Panc1 (cell line): ENCODE results near the gene KIF26B. TPM values are rescaled to one million over a fixed set of nuclear protein-coding genes. Genes with fewer than 3 reads are reported as not detected.

Source experiments
- ATAC-seq: fragments of 200-7000 bp; cut with Tn5 transposase; 2 replicates; pipeline ENCODE4 v1.9.1; 2020; ENCODE audit warnings: mild to moderate bottlenecking, moderate library complexity
- BruUV-seq: library from RNA; stranded (reverse); fragments of 400-500 nt; replicated peaks from 2 replicates; lab custom pipeline; 2021; lab: Mats Ljungman, UMichigan
- CTCF ChIA-PET: fragments of 300-600 bp; sonication (Branson Sonifier 250); formaldehyde crosslinking; loops from one replicate; lab custom pipeline; 2022; ENCODE audit warnings: antibody characterized with exemption; lab: Charles Lee
- POLR2A ChIA-PET: fragments of 300-600 bp; sonication (Branson Sonifier 250); formaldehyde crosslinking; loops from one replicate; lab custom pipeline; 2022; ENCODE audit warnings: antibody characterized with exemption; lab: Charles Lee
- DNase-seq: peaks from one replicate; pipeline ENCODE4 v3.0.0-alpha.2; 2010; ENCODE audit warnings: low read depth, low spot score
- H3K27ac ChIP-seq: 2 replicates; pipeline ENCODE4 v1.5.1; 2011; ENCODE audit warnings: mild to moderate bottlenecking, low read length, inconsistent platforms
- H3K27me3 ChIP-seq: fragments of 200-500 bp; sonication (Bioruptor generic); 2 replicates; pipeline ENCODE4 v1.6.0; 2014; ENCODE audit warnings: low read length, inconsistent platforms; ENCODE audit not compliant: control insufficient read depth, insufficient read depth
- H3K36me3 ChIP-seq: fragments of 200-500 bp; sonication (Bioruptor generic); 2 replicates; pipeline ENCODE4 v1.5.1; 2014; ENCODE audit warnings: inconsistent platforms, mild to moderate bottlenecking, low read length, moderate library complexity; ENCODE audit not compliant: control insufficient read depth, insufficient read depth
- H3K4me1 ChIP-seq: 2 replicates; pipeline ENCODE4 v1.5.1; 2011; ENCODE audit warnings: inconsistent platforms, mild to moderate bottlenecking, low read length, moderate library complexity; ENCODE audit not compliant: control insufficient read depth, insufficient read depth
- H3K4me3 ChIP-seq, 2 experiments: 2 replicates each; pipeline ENCODE4 v1.5.1; 2011 to 2012; ENCODE audit warnings: low read depth in 2 of 2, low read length in 2 of 2, mild to moderate bottlenecking in 2 of 2, inconsistent platforms in 1 of 2, moderate library complexity in 1 of 2
- H3K9me3 ChIP-seq: fragments of 200-500 bp; sonication (Bioruptor generic); 2 replicates; pipeline ENCODE4 v1.5.1; 2014; ENCODE audit warnings: low read depth, mild to moderate bottlenecking, inconsistent platforms, low read length, moderate library complexity; ENCODE audit not compliant: control insufficient read depth, insufficient read depth
- CTCF ChIP-seq: fragments of 450-650 bp; IDR thresholded peaks from 2 replicates; pipeline ENCODE4 v1.5.1; 2017; ENCODE audit warnings: mild to moderate bottlenecking
- POLR2AphosphoS5 ChIP-seq: IDR thresholded peaks from 2 replicates; pipeline ENCODE4 v1.6.1; 2012; ENCODE audit warnings: mild to moderate bottlenecking, low read depth, low read length, moderate library complexity
- REST ChIP-seq, 2 experiments: IDR thresholded peaks; 2 replicates each; pipeline ENCODE4 v1.6.1; 2011 to 2012; ENCODE audit warnings: low read depth in 2 of 2, control low read depth in 1 of 2, low read length in 1 of 2, mild to moderate bottlenecking in 1 of 2, moderate library complexity in 1 of 2; ENCODE audit not compliant: insufficient read depth in 1 of 2
- SIN3A ChIP-seq: IDR thresholded peaks from 2 replicates; pipeline ENCODE4 v1.6.1; 2012; ENCODE audit warnings: low read depth, mild to moderate bottlenecking, low read length, moderate library complexity, borderline replicate concordance; ENCODE audit not compliant: insufficient read depth
- TCF7L2 ChIP-seq: IDR thresholded peaks from 2 replicates; pipeline ENCODE4 v1.6.1; 2011; ENCODE audit warnings: mild to moderate bottlenecking, low read depth, low read length, inconsistent platforms
- in situ Hi-C: cut with HindIII; loops from 2 replicates; pipeline ENCODE4 v1.10.0; 2016; ENCODE audit warnings: low sequenced_read_pairs, low pct_unique_long_range_greater_than_20kb
- intact Hi-C: fragments of 100-400 bp; cut with micrococcal nuclease; formaldehyde crosslinking; loops from one replicate; pipeline ENCODE4 v1.10.0; 2022; ENCODE audit not compliant: unreplicated experiment
- total RNA-seq: library from RNA; stranded (reverse); gene quantifications from one replicate; pipeline ENCODE4 v1.2.1, GENCODE V29; 2021; ENCODE audit not compliant: unreplicated experiment

The KIF26B gene
- total RNA-seq, 1 experiment from 2014 or later: 0.33 TPM

DNA sequence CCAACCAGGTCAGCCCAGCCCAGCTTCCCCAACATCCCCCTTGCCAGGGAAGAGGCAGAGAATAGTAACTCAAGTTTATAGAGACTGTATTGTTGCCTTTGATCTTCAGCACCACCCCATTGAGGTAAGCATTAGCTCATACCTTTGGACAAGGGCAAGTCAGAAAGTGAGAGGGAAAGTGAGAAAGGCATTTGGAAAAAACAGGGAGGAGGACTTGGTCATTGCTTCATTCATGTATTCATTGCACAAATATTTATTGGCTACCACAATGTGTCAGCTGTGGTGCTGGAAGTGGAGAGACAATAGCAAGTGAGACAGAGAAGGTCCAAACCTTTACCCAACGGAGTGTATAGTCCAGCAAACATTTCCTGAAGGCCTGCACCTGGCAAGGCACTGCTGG lies 561.2 kb downstream of the KIF26B start:
- peak; percentile 30 for DNase-seq
- POLR2A ChIA-PET: no interaction called here
- no peak for TF ChIP-seq SIN3A
- TF ChIP-seq REST (IDR thresholded peaks at IDR 0.05; ENCODE audit: insufficient read depth in 1 of 2, low read depth in 2 of 2, low read length in 1 of 2): no peak
- no peak for TF ChIP-seq CTCF
- TF ChIP-seq POLR2AphosphoS5: no peak
- no peak for TF ChIP-seq TCF7L2

DNA sequence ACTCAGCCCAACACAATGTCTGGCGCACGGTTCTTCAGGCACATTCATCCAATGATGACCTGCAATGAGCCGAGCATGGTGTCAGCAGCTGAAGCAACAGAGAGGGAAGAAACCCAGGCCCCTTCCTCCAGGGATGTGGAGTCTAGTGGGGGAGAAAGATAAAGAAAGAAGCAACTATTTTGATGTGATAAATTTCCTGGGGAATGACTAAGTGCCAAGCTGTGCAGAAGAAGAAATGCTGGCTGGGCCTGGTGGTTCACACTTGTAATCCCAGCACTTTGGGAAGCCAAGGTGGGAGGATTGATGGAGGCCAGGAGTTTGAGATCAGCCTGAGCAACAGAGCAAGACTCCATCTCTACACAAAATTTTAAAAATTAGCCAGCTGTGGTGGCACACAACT lies 561.8 kb downstream of the KIF26B start:
- ChIA-PET POLR2A (no interaction called here), CTCF (no interaction called here)
- ATAC-seq (no peak), DNase-seq (no peak)
- Histone ChIP-seq H3K9me3 (no peaks in the 10 kb centered on the region), H3K27me3 (no peaks in the 10 kb centered on the region), H3K4me3 (no peak overlapping the region), H3K27ac (no peak overlapping the region), H3K4me1 (no peaks in the 10 kb centered on the region), H3K36me3 (no peaks in the 10 kb centered on the region)
- intact Hi-C loops (no loop called here), in situ Hi-C loops (no loop called here)
- TF ChIP-seq CTCF: no peak
- TF ChIP-seq POLR2AphosphoS5: no peak
- TF ChIP-seq REST (IDR thresholded peaks at IDR 0.05; ENCODE audit: insufficient read depth in 1 of 2, low read depth in 2 of 2, low read length in 1 of 2): no peak
- TF ChIP-seq TCF7L2: no peak
- no peak for TF ChIP-seq SIN3A
- BruUV-seq: no TSS peak

More for the DNA sequence above, 561.2 kb downstream of the KIF26B start:
- H3K27ac ChIP-seq: no peak overlapping the region
- H3K4me3 ChIP-seq: no peak overlapping the region
- no peaks in the 10 kb centered on the region for H3K9me3 ChIP-seq
- in situ Hi-C loops: no loop called here
- H3K4me1 ChIP-seq: no peaks in the 10 kb centered on the region
- no peaks in the 10 kb centered on the region for H3K36me3 ChIP-seq
- H3K27me3 ChIP-seq: no peaks in the 10 kb centered on the region
- no TSS peak for BruUV-seq
- CTCF ChIA-PET: no interaction called here
- intact Hi-C loops: no loop called here
- no peak for ATAC-seq
